A673 (cell line): ENCODE measurements around the gene RNFT2.

ENCODE experiments used
- CTCF ChIP-seq: fragments of 300-800, 200-600 bp; sonication (generic); conservative IDR thresholded peaks from 2 replicates; pipeline ENCODE4 v1.5.1; 2017; ENCODE audit warnings: low read depth, mild to moderate bottlenecking, antibody characterized with exemption, low read length, moderate library complexity, mixed read lengths
- EZH2 ChIP-seq: fragments of 200-600 bp; sonication (generic); IDR thresholded peaks from 2 replicates; pipeline ENCODE4 v1.6.1; 2017; ENCODE audit warnings: borderline replicate concordance, low read depth, mild to moderate bottlenecking, mixed read lengths, antibody characterized with exemption, low read length; ENCODE audit not compliant: poor library complexity, severe bottlenecking

GRCh38 chr12:116894913-116895312, 156.8 kb downstream of the RNFT2 start:
- TF ChIP-seq CTCF: no peak
- TF ChIP-seq EZH2: no peak
